A549 (cell line): Measurements from ENCODE around the gene TSPAN8. TPM values are rescaled to one million over a fixed set of nuclear protein-coding genes. Genes with fewer than 3 reads are reported as not detected.
A peak's percentile ranks its signal among the peaks of the same experiment; 100 is the strongest.
"Not testable (repeated sequence)": the region's sequence is repeated elsewhere in the genome, so short reads cannot be mapped to it uniquely, and the experiment has no call there.

Source experiments
- ATAC-seq, 2 experiments: fragments of 200-7000 bp in 1 of 2; fragments of >200 bp in 1 of 2; cut with Nextera tagmentation in 1 of 2; cut with Tn5 transposase in 1 of 2; 3 replicates each; pipeline versions ENCODE4 v1.8.0 to v1.9.1; 2018 to 2020; ENCODE audit warnings: mild to moderate bottlenecking in 1 of 2, moderate library complexity in 1 of 2
- CTCF ChIA-PET: fragments of 300-600 bp; sonication (Branson Sonifier 250); formaldehyde crosslinking; extraction: SDS; loops from one replicate; lab custom pipeline; 2021; ENCODE audit warnings: antibody characterized with exemption, inconsistent platforms; lab: Yijun Ruan, JAX
- POLR2A ChIA-PET: fragments of 350-600 bp; formaldehyde crosslinking; extraction: SDS; loops from one replicate; lab custom pipeline; 2021; ENCODE audit warnings: antibody characterized with exemption, inconsistent platforms; lab: Yijun Ruan, JAX
- DNase-seq, 2 experiments: peaks; one replicate each; pipeline versions ENCODE4 v3.0.0 to v3.0.0-alpha.2; 2011 to 2016; ENCODE audit warnings: low read depth in 1 of 2, low spot score in 1 of 2
- FAIRE-seq: peaks from 2 replicates; lab custom pipeline; 2011; peaks lifted over from hg19 to GRCh38; lab: Jason Lieb, UNC
- H3K27ac ChIP-seq, 2 experiments: fragments of >200 bp; sonication (Bioruptor Twin); formaldehyde crosslinking; 3 replicates each; pipeline ENCODE4 v1.5.1; 2016 to 2017
- H3K4me1 ChIP-seq: fragments of >200 bp; sonication (Bioruptor Twin); formaldehyde crosslinking; 3 replicates; pipeline ENCODE4 v1.6.1; 2016
- H3K4me2 ChIP-seq: fragments of >200 bp; sonication (Bioruptor Twin); formaldehyde crosslinking; 3 replicates; pipeline ENCODE4 v1.6.1; 2016
- H3K4me3 ChIP-seq: fragments of >200 bp; sonication (Bioruptor Twin); formaldehyde crosslinking; 3 replicates; pipeline ENCODE4 v1.5.1; 2016
- H3K9me3 ChIP-seq: fragments of >200 bp; sonication (Bioruptor Twin); formaldehyde crosslinking; 3 replicates; pipeline ENCODE4 v1.6.1; 2016
- CTCF ChIP-seq: fragments of >200 bp; sonication (Bioruptor Twin); formaldehyde crosslinking; IDR thresholded peaks from 3 replicates; pipeline ENCODE4 v1.5.1; 2016
- EHF ChIP-seq: fragments of 250-450 bp; sonication (Bioruptor Pico); IDR thresholded peaks from 2 replicates; pipeline ENCODE4 v1.5.0; 2020; ENCODE audit warnings: mild to moderate bottlenecking
- JUNB ChIP-seq: fragments of >200 bp; sonication (Bioruptor Twin); formaldehyde crosslinking; IDR thresholded peaks from 2 replicates; pipeline ENCODE4 v1.6.1; 2016
- KDM5A ChIP-seq: fragments of 200-600 bp; sonication (generic); IDR thresholded peaks from 2 replicates; pipeline ENCODE4 v1.6.1; 2016; ENCODE audit warnings: antibody characterized with exemption, mild to moderate bottlenecking
- MYC ChIP-seq: IDR thresholded peaks from 2 replicates; pipeline ENCODE4 v1.6.1; 2012; ENCODE audit warnings: mild to moderate bottlenecking, inconsistent platforms, low read length, improper control_type of control experiment, borderline replicate concordance
- NFE2L2 ChIP-seq: fragments of 150-350 bp; conservative IDR thresholded peaks from 2 replicates; pipeline ENCODE4 v1.6.1; 2014; ENCODE audit warnings: low read length
- POLR2A ChIP-seq: IDR thresholded peaks from 2 replicates; pipeline ENCODE4 v1.6.1; 2012; ENCODE audit warnings: mild to moderate bottlenecking, low read length
- RARB ChIP-seq: fragments of 250-450 bp; sonication (Bioruptor Pico); IDR thresholded peaks from 2 replicates; pipeline ENCODE4 v1.8.0; 2021; ENCODE audit warnings: mild to moderate bottlenecking, moderate library complexity
- RFX5 ChIP-seq: fragments of 450-650 bp; IDR thresholded peaks from 2 replicates; pipeline ENCODE4 v1.7.1; 2014; ENCODE audit warnings: antibody characterized with exemption, mild to moderate bottlenecking, moderate library complexity
- SMC3 ChIP-seq: fragments of >200 bp; sonication (Bioruptor Twin); formaldehyde crosslinking; IDR thresholded peaks from 3 replicates; pipeline ENCODE4 v1.6.1; 2018; ENCODE audit warnings: inconsistent platforms
- TFCP2L1 ChIP-seq: fragments of 250-450 bp; sonication (Bioruptor Pico); IDR thresholded peaks from 2 replicates; pipeline ENCODE4 v1.5.0; 2021; ENCODE audit warnings: mild to moderate bottlenecking
- ZC3H11A ChIP-seq: fragments of 450-650 bp; IDR thresholded peaks from 2 replicates; pipeline ENCODE4 v1.6.1; 2014; ENCODE audit warnings: antibody characterized with exemption, mild to moderate bottlenecking
- ZSCAN20 ChIP-seq: fragments of 250-450 bp; sonication (Bioruptor Pico); IDR thresholded peaks from 2 replicates; pipeline ENCODE4 v1.8.0; 2022; ENCODE audit warnings: mild to moderate bottlenecking, moderate library complexity
- WGBS: methylation state at CpG from one replicate; pipeline ENCODE4 v1.1.6; 2017; ENCODE audit errors: missing lambda C conversion rate; 5-methylcytosine and 5-hydroxymethylcytosine counted together
- polyA plus RNA-seq, 4 experiments: library from polyadenylated mRNA; depleted of rRNA in 3 of 4; stranded (reverse); fragments of >200 nt; fragmentation: RNase III in 1 of 4; extraction: RNeasy Plus Mini Kit Qiagen cat#74134 plus additional on column Dnase treatment in 1 of 4; gene quantifications; 2 replicates in 3 of 4; 3 replicates in 1 of 4; pipeline ENCODE4 v1.2.3, GENCODE V29; 2011 to 2017
- TF ChIP-seq, protein P1 (sequence below): IDR thresholded peaks from 2 replicates; pipeline ENCODE4 v1.6.1; 2012
- TF ChIP-seq, protein P2 (sequence below): fragments of 250-450 bp; sonication (Bioruptor Pico); IDR thresholded peaks from 2 replicates; pipeline ENCODE4 v1.5.0; 2021; ENCODE audit warnings: mild to moderate bottlenecking, moderate library complexity, borderline replicate concordance

The TSPAN8 gene
- polyA plus RNA-seq, 2 of the 4 experiments (the other 2 are of a cell fraction) = 0.16 TPM; not detected in 1

- TF ChIP-seq TFCP2L1 (CRISPR knock-in tag) = no peak
- TF ChIP-seq, protein P1, sequence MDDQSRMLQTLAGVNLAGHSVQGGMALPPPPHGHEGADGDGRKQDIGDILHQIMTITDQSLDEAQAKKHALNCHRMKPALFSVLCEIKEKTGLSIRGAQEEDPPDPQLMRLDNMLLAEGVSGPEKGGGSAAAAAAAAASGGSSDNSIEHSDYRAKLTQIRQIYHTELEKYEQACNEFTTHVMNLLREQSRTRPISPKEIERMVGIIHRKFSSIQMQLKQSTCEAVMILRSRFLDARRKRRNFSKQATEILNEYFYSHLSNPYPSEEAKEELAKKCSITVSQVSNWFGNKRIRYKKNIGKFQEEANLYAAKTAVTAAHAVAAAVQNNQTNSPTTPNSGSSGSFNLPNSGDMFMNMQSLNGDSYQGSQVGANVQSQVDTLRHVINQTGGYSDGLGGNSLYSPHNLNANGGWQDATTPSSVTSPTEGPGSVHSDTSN = no peak
- TF ChIP-seq, protein P2, sequence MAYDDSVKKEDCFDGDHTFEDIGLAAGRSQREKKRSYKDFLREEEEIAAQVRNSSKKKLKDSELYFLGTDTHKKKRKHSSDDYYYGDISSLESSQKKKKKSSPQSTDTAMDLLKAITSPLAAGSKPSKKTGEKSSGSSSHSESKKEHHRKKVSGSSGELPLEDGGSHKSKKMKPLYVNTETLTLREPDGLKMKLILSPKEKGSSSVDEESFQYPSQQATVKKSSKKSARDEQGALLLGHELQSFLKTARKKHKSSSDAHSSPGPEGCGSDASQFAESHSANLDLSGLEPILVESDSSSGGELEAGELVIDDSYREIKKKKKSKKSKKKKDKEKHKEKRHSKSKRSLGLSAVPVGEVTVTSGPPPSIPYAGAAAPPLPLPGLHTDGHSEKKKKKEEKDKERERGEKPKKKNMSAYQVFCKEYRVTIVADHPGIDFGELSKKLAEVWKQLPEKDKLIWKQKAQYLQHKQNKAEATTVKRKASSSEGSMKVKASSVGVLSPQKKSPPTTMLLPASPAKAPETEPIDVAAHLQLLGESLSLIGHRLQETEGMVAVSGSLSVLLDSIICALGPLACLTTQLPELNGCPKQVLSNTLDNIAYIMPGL (CRISPR knock-in tag) = no peak
- no peak for TF ChIP-seq ZC3H11A
- no peak for TF ChIP-seq NFE2L2
- no peak for TF ChIP-seq POLR2A
- no peak for TF ChIP-seq KDM5A
- TF ChIP-seq JUNB = no peak
- TF ChIP-seq MYC = no peak
Observed at GRCh38 chr12:71169286-71169685, 11.5 kb upstream of the TSPAN8 start (continued).

DNA sequence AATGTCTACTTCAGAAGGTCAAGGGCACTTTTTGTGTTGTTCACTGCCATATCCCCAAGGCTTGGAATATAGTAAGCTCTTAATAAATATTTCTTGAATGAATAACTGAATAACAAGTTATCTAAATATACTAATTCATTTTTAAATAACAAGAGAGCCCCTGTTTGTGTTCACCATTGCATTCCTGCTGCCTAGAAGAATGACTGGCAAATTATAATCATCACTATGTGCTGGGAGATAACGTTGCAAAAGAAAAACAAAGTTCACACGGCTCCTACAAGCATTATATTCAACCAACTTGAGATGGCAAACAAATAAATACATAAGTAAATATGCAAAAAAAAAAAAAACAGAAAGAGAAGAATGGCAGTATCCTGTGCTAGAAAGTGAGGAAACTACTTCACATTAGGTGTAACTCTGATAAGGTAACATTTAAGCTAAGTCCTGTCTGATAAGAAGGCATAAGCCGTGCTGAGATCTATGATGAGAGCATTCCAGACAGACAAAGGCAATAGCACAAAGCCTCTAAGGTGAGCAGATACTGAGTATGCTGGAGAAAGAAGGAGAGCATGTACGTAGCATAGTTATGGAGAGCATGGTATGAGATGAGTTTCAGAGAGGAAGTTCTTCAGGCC is 9.2 kb upstream of the TSPAN8 start:
- Histone ChIP-seq H3K4me3 (no peak overlapping the region), H3K4me2 (no peak overlapping the region), H3K27ac (no peak overlapping the region), H3K9me3 (0 out of 3 replicates have a peak, but pooled peaks cover 4% of the 10 kb centered on the region), H3K4me1 (no peaks in the 10 kb centered on the region)
- CTCF ChIA-PET = no interaction called here
- DNase-seq = no peak
- FAIRE-seq = no peak
- TF ChIP-seq MYC = no peak
- TF ChIP-seq NFE2L2 = peak; percentile 28; the same call in 1 of the 2 replicates
- POLR2A ChIA-PET = no interaction called here
- 10% methylated on average over 4 of the region's 4 CpGs for WGBS
- no peak for ATAC-seq

- Histone ChIP-seq H3K9me3 (0 out of 3 replicates have a peak, but pooled peaks cover 4% of the 10 kb centered on the region), H3K27ac (no peak overlapping the region), H3K4me1 (no peaks in the 10 kb centered on the region), H3K4me3 (no peak overlapping the region), H3K4me2 (no peak overlapping the region)
- no peak for DNase-seq
- no peak for ATAC-seq
- FAIRE-seq = no peak
- no peak for TF ChIP-seq RFX5
- no peak for TF ChIP-seq SMC3
- no peak for TF ChIP-seq CTCF
- no peak for TF ChIP-seq EHF (CRISPR knock-in tag)
- TF ChIP-seq ZSCAN20 = no peak
- no peak for TF ChIP-seq RARB (CRISPR knock-in tag)
- TF ChIP-seq KDM5A = no peak
- ChIA-PET POLR2A (no interaction called here), CTCF (no interaction called here)
- WGBS = 62% methylated on average over 13 of the region's 34 CpGs
Observed at GRCh38 chr12:71166280-71166679, 8.5 kb upstream of the TSPAN8 start.

- H3K27ac ChIP-seq, H3K4me2 ChIP-seq, DNase-seq, H3K9me3 ChIP-seq, H3K4me1 ChIP-seq, FAIRE-seq, CTCF ChIA-PET, POLR2A ChIA-PET, H3K4me3 ChIP-seq, ATAC-seq: not testable (repeated sequence)
- WGBS = 77% methylated on average over 5 of the region's 5 CpGs
Observed at GRCh38 chr12:71165780-71166179, 8.0 kb upstream of the TSPAN8 start.
